Neural cell (in vitro differentiated cells): ENCODE measurements around the gene TAX1BP3.

Experiments
- EZH2 ChIP-seq: fragments of 200-600, 300-800 bp; shearing (Covaris generic), sonication (generic); IDR thresholded peaks from 2 replicates; pipeline ENCODE4 v1.6.1; 2014; ENCODE audit warnings: antibody characterized with exemption, low read length, borderline replicate concordance, mild to moderate bottlenecking; ENCODE audit not compliant: insufficient read depth, poor library complexity, severe bottlenecking
- TF ChIP-seq, protein P1 (sequence below): IDR thresholded peaks from 2 replicates; pipeline ENCODE4 v1.6.1; 2012; ENCODE audit warnings: borderline replicate concordance
- TF ChIP-seq, protein P2 (sequence below): fragments of 450-650 bp; IDR thresholded peaks from 2 replicates; pipeline ENCODE4 v1.5.1; 2014; ENCODE audit warnings: antibody characterized with exemption, mild to moderate bottlenecking, moderate library complexity; ENCODE audit not compliant: poor library complexity, severe bottlenecking

DNA sequence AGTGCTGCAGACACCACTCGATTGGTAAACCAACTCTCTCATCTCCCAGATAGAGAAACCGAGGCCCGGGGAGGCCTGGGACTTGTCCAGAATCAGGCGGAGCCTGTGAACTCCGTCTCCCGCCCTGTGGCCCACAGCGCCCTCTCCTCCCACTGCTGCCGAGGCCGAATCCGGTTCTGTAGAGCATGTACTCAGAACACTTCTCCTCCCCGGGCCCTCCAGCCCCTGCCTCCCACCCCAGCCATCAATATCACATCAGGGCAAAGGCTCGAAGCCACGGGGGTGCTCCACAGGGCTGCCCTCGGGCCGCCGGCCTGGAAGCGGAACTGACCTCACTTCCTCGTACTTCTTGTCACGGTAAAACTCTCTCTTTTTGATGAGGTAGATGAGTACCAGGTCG lies 13.2 kb upstream of the TAX1BP3 start:
- TF ChIP-seq, protein P1, sequence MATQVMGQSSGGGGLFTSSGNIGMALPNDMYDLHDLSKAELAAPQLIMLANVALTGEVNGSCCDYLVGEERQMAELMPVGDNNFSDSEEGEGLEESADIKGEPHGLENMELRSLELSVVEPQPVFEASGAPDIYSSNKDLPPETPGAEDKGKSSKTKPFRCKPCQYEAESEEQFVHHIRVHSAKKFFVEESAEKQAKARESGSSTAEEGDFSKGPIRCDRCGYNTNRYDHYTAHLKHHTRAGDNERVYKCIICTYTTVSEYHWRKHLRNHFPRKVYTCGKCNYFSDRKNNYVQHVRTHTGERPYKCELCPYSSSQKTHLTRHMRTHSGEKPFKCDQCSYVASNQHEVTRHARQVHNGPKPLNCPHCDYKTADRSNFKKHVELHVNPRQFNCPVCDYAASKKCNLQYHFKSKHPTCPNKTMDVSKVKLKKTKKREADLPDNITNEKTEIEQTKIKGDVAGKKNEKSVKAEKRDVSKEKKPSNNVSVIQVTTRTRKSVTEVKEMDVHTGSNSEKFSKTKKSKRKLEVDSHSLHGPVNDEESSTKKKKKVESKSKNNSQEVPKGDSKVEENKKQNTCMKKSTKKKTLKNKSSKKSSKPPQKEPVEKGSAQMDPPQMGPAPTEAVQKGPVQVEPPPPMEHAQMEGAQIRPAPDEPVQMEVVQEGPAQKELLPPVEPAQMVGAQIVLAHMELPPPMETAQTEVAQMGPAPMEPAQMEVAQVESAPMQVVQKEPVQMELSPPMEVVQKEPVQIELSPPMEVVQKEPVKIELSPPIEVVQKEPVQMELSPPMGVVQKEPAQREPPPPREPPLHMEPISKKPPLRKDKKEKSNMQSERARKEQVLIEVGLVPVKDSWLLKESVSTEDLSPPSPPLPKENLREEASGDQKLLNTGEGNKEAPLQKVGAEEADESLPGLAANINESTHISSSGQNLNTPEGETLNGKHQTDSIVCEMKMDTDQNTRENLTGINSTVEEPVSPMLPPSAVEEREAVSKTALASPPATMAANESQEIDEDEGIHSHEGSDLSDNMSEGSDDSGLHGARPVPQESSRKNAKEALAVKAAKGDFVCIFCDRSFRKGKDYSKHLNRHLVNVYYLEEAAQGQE = no peak
- TF ChIP-seq, protein P2, sequence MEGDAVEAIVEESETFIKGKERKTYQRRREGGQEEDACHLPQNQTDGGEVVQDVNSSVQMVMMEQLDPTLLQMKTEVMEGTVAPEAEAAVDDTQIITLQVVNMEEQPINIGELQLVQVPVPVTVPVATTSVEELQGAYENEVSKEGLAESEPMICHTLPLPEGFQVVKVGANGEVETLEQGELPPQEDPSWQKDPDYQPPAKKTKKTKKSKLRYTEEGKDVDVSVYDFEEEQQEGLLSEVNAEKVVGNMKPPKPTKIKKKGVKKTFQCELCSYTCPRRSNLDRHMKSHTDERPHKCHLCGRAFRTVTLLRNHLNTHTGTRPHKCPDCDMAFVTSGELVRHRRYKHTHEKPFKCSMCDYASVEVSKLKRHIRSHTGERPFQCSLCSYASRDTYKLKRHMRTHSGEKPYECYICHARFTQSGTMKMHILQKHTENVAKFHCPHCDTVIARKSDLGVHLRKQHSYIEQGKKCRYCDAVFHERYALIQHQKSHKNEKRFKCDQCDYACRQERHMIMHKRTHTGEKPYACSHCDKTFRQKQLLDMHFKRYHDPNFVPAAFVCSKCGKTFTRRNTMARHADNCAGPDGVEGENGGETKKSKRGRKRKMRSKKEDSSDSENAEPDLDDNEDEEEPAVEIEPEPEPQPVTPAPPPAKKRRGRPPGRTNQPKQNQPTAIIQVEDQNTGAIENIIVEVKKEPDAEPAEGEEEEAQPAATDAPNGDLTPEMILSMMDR = no peak
- no peak for TF ChIP-seq EZH2
